Inflammatory macrophage treated with lipopolysaccharide for 1 hour (primary cell): Measurements from ENCODE around the gene LOXL4.
"Not testable (repeated sequence)": the region's sequence is repeated elsewhere in the genome, so short reads cannot be mapped to it uniquely, and the experiment has no call there.

Source experiments
- DNase-seq, 2 donors: peaks; one replicate each; pipeline ENCODE4 v3.0.0-alpha.2; 2020 to 2022

The LOXL4 gene

GRCh38 chr10:98240524-98240923 lies 27.5 kb downstream of the LOXL4 start:
- no peak for DNase-seq

DNA sequence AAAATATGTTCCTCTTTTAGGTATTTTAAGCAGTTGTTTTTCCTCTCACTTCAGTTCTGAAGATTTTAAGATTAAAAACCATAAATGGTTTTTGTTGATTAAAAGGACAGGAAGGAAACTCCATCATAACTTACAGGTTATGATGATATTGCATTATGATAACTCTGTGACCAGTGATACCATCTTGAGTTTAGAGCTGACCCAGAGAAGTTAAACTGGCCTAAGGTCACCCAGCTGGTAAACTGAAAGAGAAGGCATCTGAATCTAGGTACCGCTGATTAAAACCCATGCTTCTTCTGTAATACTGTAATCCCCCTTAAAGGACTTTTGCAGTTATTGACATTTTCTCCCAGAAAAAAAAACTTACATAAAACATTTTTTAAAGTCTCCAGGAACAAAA lies 29.6 kb downstream of the LOXL4 start:
- no peak for DNase-seq

- no peak for DNase-seq
Measured at GRCh38 chr10:98236862-98237261, 31.1 kb downstream of the LOXL4 start.

- DNase-seq = no peak
Measured at GRCh38 chr10:98235846-98236245, 32.1 kb downstream of the LOXL4 start.

GRCh38 chr10:98231417-98231816 lies 36.6 kb downstream of the LOXL4 start:
- DNase-seq = peak; percentile 50 to 59

- DNase-seq = peak; percentile 14 to 51
Measured at GRCh38 chr10:98228266-98228665, 39.7 kb downstream of the LOXL4 start.

DNA sequence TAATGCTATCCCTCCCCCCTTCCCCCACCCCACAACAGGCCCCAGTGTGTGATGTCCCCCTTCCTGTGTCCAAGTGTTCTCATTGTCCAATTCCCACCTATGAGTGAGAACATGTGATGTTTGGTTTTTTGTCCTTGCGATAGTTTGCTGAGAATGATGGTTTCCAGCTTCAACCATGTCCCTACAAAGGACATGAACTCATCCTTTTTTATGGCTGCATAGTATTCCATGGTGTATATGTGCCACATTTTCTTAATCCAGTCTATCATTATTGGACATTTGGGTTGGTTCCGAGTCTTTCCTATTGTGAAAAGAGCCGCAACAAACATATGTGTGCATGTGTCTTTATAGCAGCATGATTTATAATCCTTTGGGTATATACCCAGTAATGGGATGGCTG lies 40.3 kb downstream of the LOXL4 start:
- DNase-seq = not testable (repeated sequence)

- DNase-seq = no peak
Measured at GRCh38 chr10:98226508-98227144, 41.4 kb downstream of the LOXL4 start.

GRCh38 chr10:98224996-98225395 lies 43.0 kb downstream of the LOXL4 start:
- no peak for DNase-seq

DNA sequence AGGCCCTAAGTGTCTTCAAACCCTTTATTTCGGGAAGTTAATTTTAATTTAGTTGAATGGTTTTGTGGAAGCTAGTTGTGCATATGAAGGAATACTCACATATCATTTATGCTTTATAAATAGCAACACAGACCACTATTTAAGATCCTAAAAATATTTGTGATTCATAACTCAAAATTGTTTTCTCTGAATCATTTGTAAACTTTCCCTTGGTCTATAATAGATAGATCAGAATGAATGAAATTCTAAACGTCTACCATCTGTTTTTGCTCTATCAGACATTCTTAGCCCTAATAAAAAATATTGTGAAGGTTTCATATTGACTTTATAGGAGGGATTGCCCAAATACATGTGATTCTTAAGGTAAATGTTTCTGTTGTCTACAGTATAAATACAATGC lies 43.5 kb downstream of the LOXL4 start:
- no peak for DNase-seq

DNA sequence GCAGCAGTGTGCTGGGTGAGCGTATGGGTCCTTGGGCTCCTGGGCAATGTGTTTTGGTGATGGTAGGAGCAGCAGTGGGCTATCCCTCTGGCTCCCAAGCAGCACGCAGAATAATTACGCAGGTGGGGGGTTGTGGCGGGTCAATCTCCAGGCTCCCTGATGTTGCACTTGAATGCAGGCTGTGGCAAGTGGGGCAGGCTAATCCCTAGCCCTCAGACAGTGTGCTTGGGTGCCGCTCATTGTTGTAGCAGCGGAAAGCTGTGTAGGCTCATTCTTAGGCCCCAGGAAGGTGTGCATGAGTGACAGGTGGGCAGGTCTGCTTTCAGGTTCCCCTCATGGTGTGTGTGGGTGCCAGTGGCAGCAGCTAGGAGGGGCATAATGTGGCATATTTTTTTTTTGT lies 44.1 kb downstream of the LOXL4 start:
- DNase-seq = no peak

DNA sequence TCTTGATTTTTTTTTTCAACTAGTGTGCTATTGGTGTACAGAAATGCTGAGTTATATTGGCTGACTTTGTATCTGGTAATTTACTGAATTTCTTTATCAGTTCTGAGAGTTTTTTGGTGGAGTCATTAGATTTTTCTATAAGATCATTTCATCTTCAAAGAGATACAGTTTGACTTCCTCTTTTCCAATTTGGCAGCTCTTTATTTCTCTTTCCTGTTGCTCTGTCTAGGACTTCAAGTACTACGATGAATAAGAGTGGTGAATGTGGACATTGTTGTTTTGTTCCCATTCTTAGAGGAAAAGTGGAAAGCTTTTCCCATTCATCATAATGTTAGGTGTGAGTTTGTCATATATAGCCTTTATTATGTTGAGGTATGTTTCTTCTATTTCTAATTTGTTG lies 50.2 kb downstream of the LOXL4 start:
- DNase-seq = peak; percentile 25 to 37

- DNase-seq = no peak
Measured at GRCh38 chr10:98215373-98215772, 52.6 kb downstream of the LOXL4 start.

GRCh38 chr10:98213740-98214139 lies 54.3 kb downstream of the LOXL4 start:
- DNase-seq = no peak

DNA sequence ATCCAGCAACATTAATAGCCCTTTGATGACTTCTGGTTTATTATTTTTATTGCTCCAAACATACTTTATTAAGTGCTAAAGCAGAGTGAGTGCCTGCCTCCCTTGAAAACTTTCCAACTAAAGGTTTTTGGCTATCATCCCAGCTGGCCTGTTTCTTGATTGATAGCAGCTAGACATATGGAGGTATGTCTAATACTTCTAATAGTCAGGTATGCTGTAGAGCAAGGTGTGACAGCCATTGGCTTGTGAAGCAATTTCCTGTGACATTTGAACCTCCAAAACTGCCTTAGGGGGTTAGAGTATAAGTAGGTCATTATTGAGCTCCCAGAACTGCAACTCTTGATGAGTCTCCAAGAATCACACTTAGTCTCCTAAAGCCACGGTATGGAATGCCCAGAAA lies 55.8 kb downstream of the LOXL4 start:
- no peak for DNase-seq

DNA sequence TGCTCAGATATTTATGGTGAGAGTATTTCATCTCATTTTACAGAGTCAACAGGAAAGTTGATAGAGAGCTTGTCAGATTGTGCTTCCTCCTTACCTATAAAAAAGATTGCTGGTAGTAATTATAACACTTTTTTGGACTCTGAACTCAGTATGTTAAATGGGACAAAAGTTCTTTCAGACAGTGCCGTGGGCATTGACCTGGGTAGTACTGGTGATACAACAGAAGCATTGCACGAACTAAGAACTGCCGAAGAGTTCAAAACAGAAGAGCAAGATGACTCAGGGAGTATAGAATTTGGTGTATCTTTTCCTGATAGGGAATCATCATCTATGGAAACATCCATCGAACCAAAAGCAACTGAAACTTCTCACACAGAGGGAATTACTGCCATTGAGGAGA lies 58.6 kb downstream of the LOXL4 start:
- no peak for DNase-seq

DNA sequence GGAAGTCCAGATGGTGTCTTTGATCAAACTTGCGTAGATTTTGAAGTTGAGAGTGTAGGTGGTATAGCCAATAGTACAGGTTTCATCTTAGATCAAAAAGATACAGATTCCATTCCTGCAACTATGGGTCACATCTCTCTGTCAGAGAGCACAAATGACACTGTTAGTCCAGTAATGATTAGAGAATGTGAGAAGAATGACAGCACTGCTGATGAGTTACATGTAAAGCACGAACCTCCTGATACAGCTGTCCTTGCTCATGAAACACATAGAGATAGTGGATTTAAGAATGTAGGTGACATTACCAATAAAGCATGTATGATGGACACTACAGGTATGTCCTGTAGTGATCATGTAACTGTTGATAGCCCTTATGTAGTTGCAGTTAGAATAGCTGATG lies 59.1 kb downstream of the LOXL4 start:
- DNase-seq = no peak

- DNase-seq = no peak
Measured at GRCh38 chr10:98205351-98205750, 62.6 kb downstream of the LOXL4 start.

DNA sequence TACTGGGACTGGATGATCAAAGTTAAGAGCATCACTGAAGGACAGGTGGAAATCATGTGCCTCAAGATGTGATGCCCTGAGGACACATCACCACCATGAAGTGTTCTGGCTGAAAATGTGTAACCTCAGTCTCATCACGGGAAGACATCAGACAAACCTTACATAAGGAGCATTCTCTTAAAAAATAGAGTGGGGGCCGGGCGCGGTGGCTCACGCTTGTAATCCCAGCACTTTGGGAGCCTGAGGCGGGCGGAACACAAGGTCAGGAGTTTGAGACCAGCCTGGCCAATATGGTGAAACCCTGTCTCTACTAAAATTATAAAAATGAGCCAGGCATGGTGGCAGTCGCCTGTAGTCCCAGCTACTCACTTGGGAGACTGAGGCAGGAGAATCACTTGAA lies 65.6 kb downstream of the LOXL4 start:
- no peak for DNase-seq

- no peak for DNase-seq
Measured at GRCh38 chr10:98201760-98202159, 66.2 kb downstream of the LOXL4 start.
